ENCODE results near the gene MLEC. TPM values are rescaled to one million over a fixed set of nuclear protein-coding genes. Genes with fewer than 3 reads are reported as not detected.
A peak's percentile ranks its signal among the peaks of the same experiment; 100 is the strongest.

MLEC gene
- total and polyA plus RNA-seq, 4 donors: 19.7 to 92.0 (median 47.6) TPM

DNA sequence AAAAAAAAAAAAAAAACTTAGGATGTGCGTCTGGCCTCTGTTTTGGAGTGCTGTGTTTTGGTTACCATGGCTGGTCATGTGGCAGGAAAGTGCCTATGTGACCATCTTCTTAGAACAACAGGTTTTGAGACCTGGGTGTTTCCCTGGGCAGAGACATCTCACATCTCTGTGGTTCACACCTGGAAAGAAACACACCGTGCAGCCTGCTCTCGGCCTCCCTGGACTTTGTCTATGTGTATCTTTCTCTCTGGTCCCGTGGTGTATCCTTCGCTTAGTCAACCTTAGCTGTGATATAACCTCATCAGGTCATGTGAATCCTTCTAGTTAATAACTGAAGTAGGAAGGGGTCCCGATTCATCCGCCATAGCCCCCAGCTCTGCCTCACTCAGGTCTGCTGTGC lies 61.3 kb downstream of the MLEC start:
- ATAC-seq (ENCODE audit: low FRiP score): no peak
- H3K4me3 ChIP-seq (ENCODE audit: low read length in 2 of 2): no peak overlapping the region
- 87 to 92% methylated on average over 7 of the region's 7 CpGs for WGBS, 2 donors
- H3K36me3 ChIP-seq (ENCODE audit: control insufficient read depth in 1 of 2, insufficient read depth in 2 of 2, low read length in 1 of 2): no peaks in the 10 kb centered on the region
- H3K27me3 ChIP-seq (ENCODE audit: control insufficient read depth in 1 of 2, insufficient read depth in 2 of 2, low read length in 1 of 2): no peaks in the 10 kb centered on the region
- no peak overlapping the region for H3K27ac ChIP-seq (ENCODE audit: low read depth in 1 of 2, low read length in 2 of 2)
- intact Hi-C loops (cut with DNase I): no loop called here
- no peak for DNase-seq
- H3K9me3 ChIP-seq (ENCODE audit: control insufficient read depth, low read length): no peaks in the 10 kb centered on the region
- no peaks in the 10 kb centered on the region for H3K4me1 ChIP-seq (ENCODE audit: control insufficient read depth in 1 of 2, insufficient read depth in 2 of 2, low read length in 2 of 2)

DNA sequence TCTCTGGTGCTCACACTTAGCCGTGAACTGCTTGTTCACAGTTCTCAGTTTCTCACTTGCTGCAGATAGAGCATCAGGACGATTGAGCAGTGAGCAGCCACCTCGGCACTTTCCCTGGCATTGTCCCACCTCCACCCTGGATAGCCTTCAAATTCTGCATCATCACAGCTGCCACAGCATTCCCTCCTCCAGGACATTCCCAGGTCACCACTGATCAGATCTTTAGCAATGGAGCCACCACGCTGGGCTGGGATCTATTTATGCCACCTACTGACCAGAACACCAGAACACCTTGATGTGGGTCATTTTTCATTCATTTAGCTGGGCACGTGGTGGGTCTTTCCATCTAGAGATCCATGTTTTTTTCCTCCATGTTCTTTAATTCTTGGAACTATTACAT lies 62.3 kb downstream of the MLEC start:
- Histone ChIP-seq H3K4me3 (ENCODE audit: low read length in 2 of 2) (no peak overlapping the region), H3K9me3 (ENCODE audit: control insufficient read depth, low read length) (no peaks in the 10 kb centered on the region), H3K27me3 (ENCODE audit: control insufficient read depth in 1 of 2, insufficient read depth in 2 of 2, low read length in 1 of 2) (no peaks in the 10 kb centered on the region), H3K36me3 (ENCODE audit: control insufficient read depth in 1 of 2, insufficient read depth in 2 of 2, low read length in 1 of 2) (no peaks in the 10 kb centered on the region), H3K27ac (ENCODE audit: low read depth in 1 of 2, low read length in 2 of 2) (no peak overlapping the region), H3K4me1 (ENCODE audit: control insufficient read depth in 1 of 2, insufficient read depth in 2 of 2, low read length in 2 of 2) (no peaks in the 10 kb centered on the region)
- peak in 1 of 2 donors; percentile 25 for DNase-seq
- ATAC-seq (ENCODE audit: low FRiP score): no peak
- intact Hi-C loops (cut with DNase I): no loop called here
- WGBS, 2 donors: 67 to 70% methylated on average over 5 of the region's 5 CpGs

DNA sequence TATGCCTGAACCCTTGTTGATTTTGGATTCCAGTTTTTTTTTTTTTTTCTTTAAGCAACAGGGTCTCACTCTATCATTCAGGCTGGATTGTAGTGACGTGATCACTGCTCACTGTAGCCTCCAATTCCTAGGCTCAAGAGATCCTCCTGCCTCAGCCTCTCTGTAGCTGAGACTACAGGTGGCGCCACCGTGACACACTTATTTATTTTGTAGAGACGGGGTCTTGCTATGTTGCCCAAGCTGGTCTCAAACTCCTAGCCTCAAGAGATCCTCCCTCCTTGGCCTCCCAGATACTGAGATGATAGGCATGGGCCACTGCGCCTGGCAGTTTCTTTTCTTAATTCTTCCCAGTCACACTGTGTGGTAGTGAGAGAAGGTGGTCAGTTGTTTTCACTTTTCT lies 63.9 kb downstream of the MLEC start:
- ATAC-seq (ENCODE audit: low FRiP score) (no peak), DNase-seq (no peak)
- Histone ChIP-seq H3K27ac (ENCODE audit: low read depth in 1 of 2, low read length in 2 of 2) (no peak overlapping the region), H3K36me3 (ENCODE audit: control insufficient read depth in 1 of 2, insufficient read depth in 2 of 2, low read length in 1 of 2) (no peaks in the 10 kb centered on the region), H3K9me3 (ENCODE audit: control insufficient read depth, low read length) (peaks cover 2% of the 10 kb centered on the region), H3K27me3 (ENCODE audit: control insufficient read depth in 1 of 2, insufficient read depth in 2 of 2, low read length in 1 of 2) (no peaks in the 10 kb centered on the region), H3K4me3 (ENCODE audit: low read length in 2 of 2) (no peak overlapping the region), H3K4me1 (ENCODE audit: control insufficient read depth in 1 of 2, insufficient read depth in 2 of 2, low read length in 2 of 2) (no peaks in the 10 kb centered on the region)
- WGBS, 2 donors: 96 to 98% methylated on average over 5 of the region's 5 CpGs
- intact Hi-C loops (cut with DNase I): no loop called here

DNA sequence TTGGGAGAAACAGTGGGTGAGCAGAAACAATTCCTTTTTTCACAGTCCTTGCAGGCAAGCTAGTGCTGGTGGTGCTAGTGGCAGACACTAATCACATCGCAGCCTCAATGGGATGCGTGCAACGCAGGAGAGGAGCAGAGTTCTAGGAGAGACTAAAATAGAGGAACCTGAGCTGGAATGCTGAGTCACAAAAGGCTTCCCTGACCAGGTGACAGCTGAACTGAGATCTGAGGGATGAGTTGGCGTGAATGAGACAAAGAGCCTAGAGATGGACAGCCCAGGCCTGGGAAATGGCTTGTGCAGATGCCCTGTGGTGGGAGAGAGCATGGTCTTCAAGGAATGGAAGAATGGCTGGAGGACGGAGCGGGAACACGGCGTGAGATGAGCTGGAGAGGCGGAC lies 64.4 kb downstream of the MLEC start:
- H3K27me3 ChIP-seq (ENCODE audit: control insufficient read depth in 1 of 2, insufficient read depth in 2 of 2, low read length in 1 of 2): no peaks in the 10 kb centered on the region
- DNase-seq: no peak

More for the DNA sequence above, 64.4 kb downstream of the MLEC start:
- Histone ChIP-seq H3K36me3 (ENCODE audit: control insufficient read depth in 1 of 2, insufficient read depth in 2 of 2, low read length in 1 of 2) (no peaks in the 10 kb centered on the region), H3K9me3 (ENCODE audit: control insufficient read depth, low read length) (peaks cover 2% of the 10 kb centered on the region), H3K4me1 (ENCODE audit: control insufficient read depth in 1 of 2, insufficient read depth in 2 of 2, low read length in 2 of 2) (no peaks in the 10 kb centered on the region), H3K27ac (ENCODE audit: low read depth in 1 of 2, low read length in 2 of 2) (no peak overlapping the region), H3K4me3 (ENCODE audit: low read length in 2 of 2) (no peak overlapping the region)
- no peak for ATAC-seq (ENCODE audit: low FRiP score)
- intact Hi-C loops (cut with DNase I): no loop called here
- 96% methylated on average over 9 of the region's 9 CpGs for WGBS, 2 donors

Other genes starting within 250 kb of the MLEC start
- gene COX6A1, start 249.0 kb upstream of the MLEC start, total RNA-seq: 100 to 1,000 TPM; 176 to 246 TPM
- 100 to 1,000 TPM; 355 to 498 TPM for gene COX6A1, start 249.0 kb upstream of the MLEC start, polyA plus RNA-seq
- 10 to 100 TPM; 13.0 to 14.1 TPM for gene TRIAP1, start 240.8 kb upstream of the MLEC start, total RNA-seq
- 10 to 100 TPM; 19.7 to 43.1 TPM for gene TRIAP1, start 240.8 kb upstream of the MLEC start, polyA plus RNA-seq
- 10 to 100 TPM; 22.1 to 24.5 TPM for gene GATC, start 240.7 kb upstream of the MLEC start, total RNA-seq
- 10 to 100 TPM in 1 of 2 donors, 1 to 10 TPM in 1; 9.8 to 11.5 TPM for gene GATC, start 240.7 kb upstream of the MLEC start, polyA plus RNA-seq
- gene SRSF9, start 217.4 kb upstream of the MLEC start, total RNA-seq: 10 to 100 TPM; 91.2 to 96.6 TPM
- 10 to 100 TPM; 77.5 to 95.8 TPM for gene SRSF9, start 217.4 kb upstream of the MLEC start, polyA plus RNA-seq
- gene DYNLL1, start 191.0 kb upstream of the MLEC start, total RNA-seq: 100 to 1,000 TPM; 236 to 262 TPM
- gene DYNLL1, start 191.0 kb upstream of the MLEC start, polyA plus RNA-seq: 100 to 1,000 TPM; 287 to 686 TPM
- 10 to 100 TPM; 12.0 to 18.3 TPM for gene COQ5, start 158.0 kb upstream of the MLEC start, total RNA-seq
- gene COQ5, start 158.0 kb upstream of the MLEC start, polyA plus RNA-seq: 10 to 100 TPM; 25.0 to 26.0 TPM
- gene RNF10, start 152.8 kb upstream of the MLEC start, total RNA-seq: 100 to 1,000 TPM; 184 to 200 TPM
- 100 to 1,000 TPM in 1 of 2 donors, 10 to 100 TPM in 1; 74.0 to 156 TPM for gene RNF10, start 152.8 kb upstream of the MLEC start, polyA plus RNA-seq
- gene POP5, start 105.7 kb upstream of the MLEC start, total RNA-seq: 10 to 100 TPM; 18.2 to 26.0 TPM
- 10 to 100 TPM; 33.8 to 69.7 TPM for gene POP5, start 105.7 kb upstream of the MLEC start, polyA plus RNA-seq
- 1 to 10 TPM; 1.7 to 3.0 TPM for gene CABP1, start 46.5 kb upstream of the MLEC start, total RNA-seq
- 1 to 10 TPM in 1 of 2 donors, not detected in 1; 1.7 TPM for gene CABP1, start 46.5 kb upstream of the MLEC start, polyA plus RNA-seq
- gene UNC119B, start 23.3 kb downstream of the MLEC start, total RNA-seq: 10 to 100 TPM; 18.6 to 24.4 TPM
- gene UNC119B, start 23.3 kb downstream of the MLEC start, polyA plus RNA-seq: 10 to 100 TPM; 13.6 to 15.9 TPM
- 10 to 100 TPM; 11.3 to 15.6 TPM for gene ACADS, start 38.7 kb downstream of the MLEC start, total RNA-seq
- gene ACADS, start 38.7 kb downstream of the MLEC start, polyA plus RNA-seq: 10 to 100 TPM; 29.2 to 36.9 TPM
- 10 to 100 TPM; 33.1 to 48.9 TPM for gene SPPL3, start 217.2 kb downstream of the MLEC start, total RNA-seq
- 10 to 100 TPM in 1 of 2 donors, 1 to 10 TPM in 1; 5.4 to 21.7 TPM for gene SPPL3, start 217.2 kb downstream of the MLEC start, polyA plus RNA-seq